Activated CD8-positive, alpha-beta T cell treated with anti-CD3 and anti-CD28 coated beads for 36 hours (primary cell): ENCODE results near the gene SCAI. TPM values are rescaled to one million over a fixed set of nuclear protein-coding genes. Genes with fewer than 3 reads are reported as not detected.
A peak's percentile ranks its signal among the peaks of the same experiment; 100 is the strongest.

Source experiments
- ATAC-seq: fragments of 200-7000 bp; cut with Tn5 transposase; one replicate; pipeline ENCODE4 v1.10.0; 2021; ENCODE audit warnings: mild to moderate bottlenecking, moderate library complexity
- CTCF ChIA-PET: fragments of 350-600 bp; sonication (Branson Sonifier 250); formaldehyde crosslinking; loops from one replicate; lab custom pipeline; 2021; ENCODE audit warnings: antibody characterized with exemption; lab: Charles Lee
- POLR2A ChIA-PET: fragments of 350-600 bp; sonication (Branson Sonifier 250); formaldehyde crosslinking; loops from one replicate; lab custom pipeline; 2021; ENCODE audit warnings: antibody characterized with exemption; lab: Charles Lee
- DNase-seq: peaks from one replicate; pipeline ENCODE4 v3.0.0-alpha.2; 2020
- H3K27ac Mint-ChIP-seq: one replicate; pipeline ENCODE4 v1.8.0; 2021; ENCODE audit warnings: mild to moderate bottlenecking, mixed read lengths
- H3K27me3 Mint-ChIP-seq: one replicate; pipeline ENCODE4 v1.8.0; 2021; ENCODE audit warnings: mixed read lengths
- H3K36me3 Mint-ChIP-seq: one replicate; pipeline ENCODE4 v1.8.0; 2021; ENCODE audit warnings: low read depth, mixed read lengths
- H3K4me1 Mint-ChIP-seq: one replicate; pipeline ENCODE4 v1.8.0; 2021; ENCODE audit warnings: low read depth, mixed read lengths
- H3K4me3 Mint-ChIP-seq: one replicate; pipeline ENCODE4 v1.8.0; 2021; ENCODE audit warnings: mild to moderate bottlenecking, moderate library complexity, mixed read lengths
- H3K9me3 Mint-ChIP-seq: one replicate; pipeline ENCODE4 v1.8.0; 2021; ENCODE audit warnings: mixed read lengths
- intact Hi-C: fragments of 100-400 bp; cut with micrococcal nuclease; formaldehyde crosslinking; loops from one replicate; pipeline ENCODE4 v1.10.0; 2022
- total RNA-seq, 2 experiments: library from RNA; stranded (reverse); gene quantifications; one replicate each; pipeline ENCODE4 v1.2.3, GENCODE V29; 2021
- TF ChIP-seq, protein P1 (sequence below): fragments of 200-600 bp; IDR thresholded peaks from one replicate; pipeline ENCODE4 v1.8.0; 2022; ENCODE audit warnings: antibody characterized with exemption, mild to moderate bottlenecking

Gene SCAI
- total RNA-seq, 2 experiments from 2014 or later = 9.6 to 10.8 TPM

DNA sequence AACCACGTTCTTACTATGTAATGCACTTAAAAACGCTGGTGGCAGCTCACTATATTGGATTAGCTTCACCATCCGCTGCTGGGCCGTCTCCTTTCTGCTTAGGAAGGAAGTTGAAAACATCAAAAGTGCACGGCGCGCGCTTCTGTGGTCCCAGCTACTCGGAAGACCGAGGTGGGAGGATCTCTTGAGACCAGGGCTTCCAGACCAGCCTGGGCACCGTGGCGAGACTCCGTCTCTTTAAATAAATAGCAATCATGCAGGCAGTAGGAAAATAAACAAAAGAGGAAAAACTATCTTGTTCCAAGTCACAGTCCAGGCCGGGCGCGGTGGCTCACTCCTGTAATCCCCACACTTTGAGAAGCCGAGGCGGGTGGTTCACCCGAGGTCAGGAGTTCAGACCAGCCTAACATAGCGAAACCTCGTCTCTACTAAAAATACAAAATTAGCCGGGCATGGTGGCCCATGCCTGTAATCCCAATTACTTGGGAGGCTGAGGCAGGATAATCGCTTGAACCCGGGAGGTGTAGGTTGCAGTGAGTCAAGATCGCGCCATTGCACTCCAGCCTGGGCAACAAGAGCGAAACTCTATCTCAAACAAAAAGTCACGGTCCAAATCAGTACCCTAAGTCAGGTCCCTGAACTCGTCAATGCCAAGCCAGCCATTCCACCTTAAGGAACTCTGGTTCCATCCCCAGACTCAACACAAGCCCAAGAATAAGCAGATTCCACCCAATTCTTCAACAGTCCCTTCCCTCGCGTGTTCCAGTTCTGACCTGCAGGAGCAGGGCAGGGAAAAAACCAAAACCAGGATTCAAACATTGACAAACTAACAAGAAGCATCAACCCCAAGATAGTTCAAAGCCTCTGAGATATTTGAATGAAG, 201.4 kb downstream of the SCAI start:
- TF ChIP-seq, protein P1, sequence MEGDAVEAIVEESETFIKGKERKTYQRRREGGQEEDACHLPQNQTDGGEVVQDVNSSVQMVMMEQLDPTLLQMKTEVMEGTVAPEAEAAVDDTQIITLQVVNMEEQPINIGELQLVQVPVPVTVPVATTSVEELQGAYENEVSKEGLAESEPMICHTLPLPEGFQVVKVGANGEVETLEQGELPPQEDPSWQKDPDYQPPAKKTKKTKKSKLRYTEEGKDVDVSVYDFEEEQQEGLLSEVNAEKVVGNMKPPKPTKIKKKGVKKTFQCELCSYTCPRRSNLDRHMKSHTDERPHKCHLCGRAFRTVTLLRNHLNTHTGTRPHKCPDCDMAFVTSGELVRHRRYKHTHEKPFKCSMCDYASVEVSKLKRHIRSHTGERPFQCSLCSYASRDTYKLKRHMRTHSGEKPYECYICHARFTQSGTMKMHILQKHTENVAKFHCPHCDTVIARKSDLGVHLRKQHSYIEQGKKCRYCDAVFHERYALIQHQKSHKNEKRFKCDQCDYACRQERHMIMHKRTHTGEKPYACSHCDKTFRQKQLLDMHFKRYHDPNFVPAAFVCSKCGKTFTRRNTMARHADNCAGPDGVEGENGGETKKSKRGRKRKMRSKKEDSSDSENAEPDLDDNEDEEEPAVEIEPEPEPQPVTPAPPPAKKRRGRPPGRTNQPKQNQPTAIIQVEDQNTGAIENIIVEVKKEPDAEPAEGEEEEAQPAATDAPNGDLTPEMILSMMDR = no peak
- DNase-seq (peak; percentile 83), ATAC-seq (peak; percentile 38)
- ChIA-PET POLR2A (interaction anchor here (0.8 to 1.3 kb wide), 5 partner anchors 13 to 300 kb away, joined by 3 to 7 read pairs (median 5); no protein-coding TSS in a partner anchor), CTCF (interaction anchor here (0.8 to 1.2 kb wide), 3 partner anchors 13 to 400 kb away, joined by 3 to 5 read pairs (median 3); partner anchors contain the start of gene NR6A1)
- Mint-ChIP-seq H3K4me3 (peak overlapping the region; percentile 81), H3K9me3 (no peaks in the 10 kb centered on the region), H3K4me1 (peaks cover 21% of the 10 kb centered on the region), H3K36me3 (peaks cover 23% of the 10 kb centered on the region), H3K27me3 (no peaks in the 10 kb centered on the region), H3K27ac (peak overlapping the region; percentile 96)
- intact Hi-C loops = loop anchor here (10.0 kb wide), 1 partner anchor 203 kb away; the partner anchor contains the start of gene SCAI

DNA sequence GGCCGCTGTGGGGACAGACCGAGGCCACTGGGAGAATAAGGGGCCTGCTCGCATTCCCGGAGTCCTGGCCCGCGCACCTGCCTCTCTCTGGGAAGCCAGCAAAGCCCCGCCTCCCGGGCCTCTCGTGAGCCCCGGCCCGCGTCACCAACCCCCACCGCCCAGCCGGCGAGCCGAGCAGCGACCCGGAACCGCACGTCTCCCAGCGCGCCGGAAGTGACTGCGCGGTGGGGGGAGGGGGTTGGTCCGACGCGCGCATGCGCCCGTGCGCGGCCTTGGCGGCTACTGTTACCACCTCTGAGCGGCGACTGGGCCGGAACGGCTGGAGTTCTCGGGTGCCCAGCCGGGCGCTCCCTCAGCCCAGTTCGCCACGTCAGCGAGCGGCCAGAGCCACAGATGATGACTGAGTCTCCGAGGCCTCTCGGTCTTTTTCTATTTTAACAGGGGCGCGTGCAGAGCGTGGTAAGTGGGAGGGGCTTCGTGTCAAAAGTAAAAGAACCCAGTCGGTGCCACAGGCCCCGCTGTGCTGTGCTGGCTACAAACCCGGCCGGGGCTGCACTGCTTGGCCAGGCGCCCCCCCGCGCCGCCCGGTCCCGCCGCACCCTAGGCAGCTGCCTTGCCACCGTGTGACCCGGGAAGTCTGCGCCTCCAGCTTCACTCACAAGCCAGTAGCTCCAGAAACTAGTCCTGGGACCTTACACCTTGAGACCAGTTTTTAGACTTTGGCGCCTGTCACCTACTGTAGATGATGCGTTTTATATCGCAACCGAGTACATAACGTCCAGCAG, 202.2 kb downstream of the SCAI start, which contains the start of gene GOLGA1:
Gene GOLGA1 (minus strand): TSS at position 190 of the 785 bp plus-strand sequence. CDS start 2,372 bp downstream, outside the sequence.
- TF ChIP-seq, protein P1 = no peak
- Mint-ChIP-seq H3K4me1 (peaks cover 21% of the 10 kb centered on the region), H3K36me3 (peaks cover 26% of the 10 kb centered on the region), H3K27ac (peak within 1 kb of the TSS; percentile 96), H3K27me3 (no peaks in the 10 kb centered on the region), H3K4me3 (peak within 1 kb of the TSS; percentile 81), H3K9me3 (no peaks in the 10 kb centered on the region)
- ChIA-PET POLR2A (interaction anchor here (0.8 to 1.3 kb wide), 5 partner anchors 12 to 301 kb away, joined by 3 to 7 read pairs (median 5); no protein-coding TSS in a partner anchor), CTCF (interaction anchor here (0.8 to 1.2 kb wide), 3 partner anchors 14 to 401 kb away, joined by 3 to 5 read pairs (median 3); partner anchors contain the start of gene NR6A1)
- DNase-seq (peak; percentile 93), ATAC-seq (peak; percentile 90)
- intact Hi-C loops = loop anchor here (10.0 kb wide), 1 partner anchor 204 kb away; the partner anchor contains the start of gene SCAI

DNA sequence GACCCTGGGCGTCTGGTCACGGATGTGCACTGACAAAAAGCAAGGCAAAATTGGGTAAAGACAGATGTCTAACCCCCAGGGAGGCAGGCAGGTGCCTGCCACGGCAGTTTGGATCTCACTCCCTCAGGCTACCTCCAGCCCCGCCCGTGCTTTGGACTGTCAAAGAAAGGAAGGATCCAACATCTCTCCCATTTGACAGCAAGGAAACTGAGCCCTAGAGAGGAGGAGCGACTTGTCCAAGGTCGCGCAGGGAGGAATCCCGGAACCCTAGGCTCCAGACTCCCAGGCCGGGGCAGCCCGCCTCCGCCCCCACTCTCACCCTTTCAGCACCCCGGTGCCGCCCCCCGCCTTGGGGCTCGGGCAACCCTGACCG, 202.8 kb downstream of the SCAI start:
- TF ChIP-seq, protein P1 = no peak
- peaks cover 21% of the 10 kb centered on the region for H3K4me1 Mint-ChIP-seq
- H3K36me3 Mint-ChIP-seq = peaks cover 32% of the 10 kb centered on the region
- ChIA-PET CTCF (interaction anchor here (1.3 kb wide), 1 partner anchor 203 kb away, joined by 3 read pairs; no protein-coding TSS in a partner anchor), POLR2A (no interaction called here)
- intact Hi-C loops = loop anchor here (10.0 kb wide), 1 partner anchor 204 kb away; the partner anchor contains the start of gene SCAI
- no peak for DNase-seq
- ATAC-seq = peak; percentile 52
- H3K27ac Mint-ChIP-seq = peak overlapping the region; percentile 96
- H3K4me3 Mint-ChIP-seq = peak overlapping the region; percentile 81
- H3K27me3 Mint-ChIP-seq = no peaks in the 10 kb centered on the region
- no peaks in the 10 kb centered on the region for H3K9me3 Mint-ChIP-seq

DNA sequence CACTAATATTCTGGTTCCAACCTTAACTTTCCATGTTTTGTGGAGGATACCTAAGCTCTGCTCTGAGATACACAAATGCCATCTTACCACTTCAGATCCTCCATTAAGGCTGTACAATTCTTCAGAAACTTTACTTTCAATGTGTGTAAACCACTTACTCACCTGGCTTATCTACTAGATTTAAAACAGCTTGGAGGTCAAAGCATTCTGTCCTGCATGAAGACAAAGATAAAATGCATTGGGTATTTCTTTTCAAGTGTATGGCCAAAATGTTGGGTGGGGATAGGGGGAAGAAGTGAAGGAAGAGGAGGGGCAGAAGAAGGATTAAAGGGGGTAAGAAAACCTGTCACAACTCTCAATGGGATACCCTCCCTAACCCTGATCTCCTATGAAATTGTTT, 203.4 kb downstream of the SCAI start:
- Mint-ChIP-seq H3K27me3 (no peaks in the 10 kb centered on the region), H3K4me3 (peak overlapping the region; percentile 81), H3K9me3 (no peaks in the 10 kb centered on the region), H3K36me3 (peaks cover 32% of the 10 kb centered on the region), H3K4me1 (peaks cover 21% of the 10 kb centered on the region), H3K27ac (peak overlapping the region; percentile 96)
- DNase-seq = no peak
- ChIA-PET POLR2A (interaction anchor here (1.5 kb wide), 1 partner anchor 71 kb away, joined by 3 read pairs; no protein-coding TSS in a partner anchor), CTCF (interaction anchor here (1.3 to 2.1 kb wide), 2 partner anchors 86 to 204 kb away, joined by 3 to 6 read pairs; partner anchors contain the start of gene WDR38)
- TF ChIP-seq, protein P1 = no peak
- ATAC-seq = no peak
- intact Hi-C loops = loop anchor here (10.0 kb wide), 1 partner anchor 205 kb away; the partner anchor contains the start of gene SCAI
